Endodermal cell (in vitro differentiated cells): ENCODE results near the gene CMTM6. TPM values are rescaled to one million over a fixed set of nuclear protein-coding genes. Genes with fewer than 3 reads are reported as not detected.

Source experiments
- DNase-seq: peaks from one replicate; pipeline ENCODE4 v3.0.0-alpha.2; 2017
- H3K27ac ChIP-seq: 2 replicates; pipeline ENCODE4 v1.5.1; 2013; ENCODE audit warnings: mild to moderate bottlenecking, low read depth, low read length, moderate library complexity
- H3K27me3 ChIP-seq: 2 replicates; pipeline ENCODE4 v1.6.1; 2013; ENCODE audit warnings: mild to moderate bottlenecking, low read length, moderate library complexity; ENCODE audit not compliant: insufficient read depth, control insufficient read depth, poor library complexity, severe bottlenecking
- H3K36me3 ChIP-seq: 2 replicates; pipeline ENCODE4 v1.7.0; 2013; ENCODE audit warnings: mild to moderate bottlenecking, low read length, moderate library complexity; ENCODE audit not compliant: control insufficient read depth, insufficient read depth
- H3K4me1 ChIP-seq: one replicate; pipeline ENCODE4 v1.7.0; 2013; ENCODE audit warnings: low read length; ENCODE audit not compliant: control insufficient read depth, insufficient read depth
- H3K4me3 ChIP-seq: 2 replicates; pipeline ENCODE4 v1.5.1; 2013; ENCODE audit warnings: mild to moderate bottlenecking, low read length, moderate library complexity
- H3K9ac ChIP-seq: 2 replicates; pipeline ENCODE4 v1.6.1; 2013; ENCODE audit warnings: mild to moderate bottlenecking, low read length, moderate library complexity; ENCODE audit not compliant: poor library complexity, severe bottlenecking; ENCODE audit errors: extremely low read depth
- H3K9me3 ChIP-seq: 2 replicates; pipeline ENCODE4 v1.6.1; 2013; ENCODE audit warnings: mild to moderate bottlenecking, low read length, moderate library complexity; ENCODE audit not compliant: control insufficient read depth
- H3K27ac Mint-ChIP-seq: 2 replicates; pipeline ENCODE4 v1.8.0; 2020; ENCODE audit warnings: mixed read lengths
- H3K27me3 Mint-ChIP-seq: 2 replicates; pipeline ENCODE4 v1.8.0; 2021; ENCODE audit warnings: mild to moderate bottlenecking, mixed read lengths; ENCODE audit not compliant: insufficient read depth
- H3K36me3 Mint-ChIP-seq: 2 replicates; pipeline ENCODE4 v1.8.0; 2020; ENCODE audit warnings: low read depth, mixed read lengths
- H3K4me1 Mint-ChIP-seq: 2 replicates; pipeline ENCODE4 v1.8.0; 2020; ENCODE audit warnings: mixed read lengths
- H3K4me3 Mint-ChIP-seq: 2 replicates; pipeline ENCODE4 v1.8.0; 2020; ENCODE audit warnings: mild to moderate bottlenecking, moderate library complexity, mixed read lengths
- H3K9me3 Mint-ChIP-seq: 2 replicates; pipeline ENCODE4 v1.8.0; 2020; ENCODE audit warnings: mild to moderate bottlenecking, mixed read lengths
- CTCF ChIP-seq: fragments of 200-600 bp; sonication (generic); conservative IDR thresholded peaks from 2 replicates; pipeline ENCODE4 v1.5.0; 2021; ENCODE audit warnings: antibody characterized with exemption, mild to moderate bottlenecking
- WGBS, 2 experiments: methylation state at CpG; one replicate each; pipeline versions ENCODE4 v1.1.5 to v1.1.7; 2013; ENCODE audit warnings: missing lambda C conversion rate in 2 of 2, mixed read lengths in 1 of 2; ENCODE audit not compliant: insufficient coverage in 1 of 2, insufficient read length in 1 of 2; 5-methylcytosine and 5-hydroxymethylcytosine counted together
- total RNA-seq, 2 donors: library from RNA; stranded (reverse); fragmentation: NEBNext Ultra II Directional in 1 of 2; extraction: Animal tissue kit (Norgen Biotek cat#: 25700) in 1 of 2; gene quantifications; 2 replicates in 1 of 2; 3 replicates in 1 of 2; pipeline ENCODE4 v1.2.1, GENCODE V29; 2021

The CMTM6 gene
- total RNA-seq, 2 donors from 2014 or later = 58.3 to 62.4 TPM

- Histone ChIP-seq H3K36me3 (no peaks in the 10 kb centered on the region), H3K4me3 (peak overlapping the region; percentile 94), H3K27ac (no peak overlapping the region), H3K9ac (no peak overlapping the region), H3K27me3 (no peaks in the 10 kb centered on the region), H3K9me3 (no peaks in the 10 kb centered on the region), H3K4me1 (peaks cover 3% of the 10 kb centered on the region)
- peak; percentile 58 for DNase-seq
- Mint-ChIP-seq H3K27ac (no peak overlapping the region), H3K36me3 (peaks cover 9% of the 10 kb centered on the region), H3K27me3 (no peaks in the 10 kb centered on the region), H3K4me3 (peak overlapping the region; percentile 89), H3K9me3 (no peaks in the 10 kb centered on the region), H3K4me1 (peaks cover 21% of the 10 kb centered on the region)
- no peak for TF ChIP-seq CTCF
- 81% methylated on average over 8 to 24 of the region's 25 CpGs for WGBS, 2 experiments
Observed at GRCh38 chr3:32500880-32501782, 1.5 kb downstream of the CMTM6 start.

- WGBS, 2 experiments = 82% methylated on average over 1 of the region's 2 CpGs; no CpG with 5 or more reads in 1 of the 2 experiments
- no peak overlapping the region for H3K27ac Mint-ChIP-seq
Observed at GRCh38 chr3:32500231-32500630, 2.4 kb downstream of the CMTM6 start.

GRCh38 chr3:32499585-32499984, 3.1 kb downstream of the CMTM6 start:
- Histone ChIP-seq H3K27me3 (no peaks in the 10 kb centered on the region), H3K4me3 (peak overlapping the region; percentile 10), H3K4me1 (peaks cover 9% of the 10 kb centered on the region), H3K27ac (no peak overlapping the region), H3K9ac (no peak overlapping the region), H3K36me3 (no peaks in the 10 kb centered on the region), H3K9me3 (no peaks in the 10 kb centered on the region)
- H3K27ac Mint-ChIP-seq = no peak overlapping the region
- H3K4me1 Mint-ChIP-seq = peaks cover 30% of the 10 kb centered on the region
- peaks cover 9% of the 10 kb centered on the region for H3K36me3 Mint-ChIP-seq
- no peaks in the 10 kb centered on the region for H3K9me3 Mint-ChIP-seq
- no peaks in the 10 kb centered on the region for H3K27me3 Mint-ChIP-seq
- no peak for TF ChIP-seq CTCF
- WGBS, 2 experiments = 98% methylated on average over 2 of the region's 2 CpGs; no CpG with 5 or more reads in 1 of the 2 experiments
- H3K4me3 Mint-ChIP-seq = no peak overlapping the region
- no peak for DNase-seq

More at GRCh38 chr3:32500231-32500630, 2.4 kb downstream of the CMTM6 start:
- Mint-ChIP-seq H3K9me3 (no peaks in the 10 kb centered on the region), H3K4me1 (peaks cover 27% of the 10 kb centered on the region), H3K4me3 (no peak overlapping the region), H3K27me3 (no peaks in the 10 kb centered on the region), H3K36me3 (peaks cover 9% of the 10 kb centered on the region)
- Histone ChIP-seq H3K9ac (no peak overlapping the region), H3K4me3 (peak overlapping the region; percentile 10), H3K36me3 (no peaks in the 10 kb centered on the region), H3K9me3 (no peaks in the 10 kb centered on the region), H3K4me1 (peaks cover 8% of the 10 kb centered on the region), H3K27me3 (no peaks in the 10 kb centered on the region), H3K27ac (no peak overlapping the region)
- DNase-seq = no peak
- TF ChIP-seq CTCF = no peak
